Peyer's patch (tissue), 4 donors: ENCODE data around the gene PMM2. TPM values are rescaled to one million over a fixed set of nuclear protein-coding genes. Genes with fewer than 3 reads are reported as not detected.
"Not testable (repeated sequence)": the region's sequence is repeated elsewhere in the genome, so short reads cannot be mapped to it uniquely, and the experiment has no call there.

Experiments used
- DNase-seq, 3 donors: peaks; one replicate each; pipeline ENCODE4 v3.0.0-alpha.2; 2017 to 2019
- H3K27ac ChIP-seq, 4 donors: fragments of 200-600 bp; sonication (generic); one replicate each; pipeline ENCODE4 v1.5.1; 2016 to 2019
- H3K27me3 ChIP-seq, 2 donors: fragments of 200-600 bp; sonication (generic); one replicate each; pipeline ENCODE4 v1.5.1; 2019
- H3K36me3 ChIP-seq, 3 donors: fragments of 200-600 bp; sonication (generic); one replicate each; pipeline ENCODE4 v1.5.1; 2016 to 2019
- H3K4me1 ChIP-seq, 4 donors: fragments of 200-600 bp; sonication (generic); one replicate each; pipeline ENCODE4 v1.5.1; 2016 to 2019
- H3K4me3 ChIP-seq, 4 donors: fragments of 200-600 bp; sonication (generic); 1 replicate in 3 of 4; 2 replicates in 1 of 4; pipeline ENCODE4 v1.5.1; 2016 to 2019; ENCODE audit warnings: mild to moderate bottlenecking in 1 of 4
- H3K9me3 ChIP-seq, 4 donors: fragments of 200-600 bp; sonication (generic); one replicate each; pipeline ENCODE4 v1.5.1; 2016 to 2019; ENCODE audit warnings: mild to moderate bottlenecking in 1 of 4
- CTCF ChIP-seq, 6 experiments: fragments of 450-650 bp in 4 of 6; fragments of 200-600 bp in 2 of 6; sonication (generic) in 1 of 6; IDR thresholded peaks; one replicate each; pipeline ENCODE4 v1.5.1; 2017 to 2019; ENCODE audit warnings: antibody characterized with exemption in 6 of 6, mild to moderate bottlenecking in 3 of 6, moderate library complexity in 1 of 6
- POLR2A ChIP-seq, 2 donors: fragments of 450-650 bp; IDR thresholded peaks; one replicate each; pipeline ENCODE4 v1.5.1; 2017; ENCODE audit warnings: antibody characterized with exemption in 2 of 2, mild to moderate bottlenecking in 2 of 2, moderate library complexity in 2 of 2
- total RNA-seq, 4 donors: library from RNA; depleted of rRNA; stranded (reverse); fragments of >200 nt; gene quantifications; one replicate each; pipeline ENCODE4 v1.1.0, GENCODE V29; 2016

The PMM2 gene
- total RNA-seq, result 10 to 100 TPM; 49.5 to 84.2 (median 82.3) TPM

- peak; percentile 96 to 98 (median 98) for DNase-seq
- H3K27me3 ChIP-seq, result no peaks in the 10 kb centered on the region
- H3K27ac ChIP-seq, result peak within 1 kb of the TSS; percentile 78 to 87 (median 82)
- peak; percentile 65 to 71 for TF ChIP-seq POLR2A (IDR thresholded peaks at IDR 0.05)
- peak in 3 of 6 experiments; percentile 7 to 10 (median 8) for TF ChIP-seq CTCF (IDR thresholded peaks at IDR 0.05)
- H3K36me3 ChIP-seq, result peaks cover 0 to 8% (median 0%) of the 10 kb centered on the region in 3 donors
- peaks cover 0 to 37% (median 12%) of the 10 kb centered on the region in 4 donors for H3K4me1 ChIP-seq
- peak within 1 kb of the TSS; percentile 68 to 94 (median 87) for H3K4me3 ChIP-seq
- no peaks in the 10 kb centered on the region for H3K9me3 ChIP-seq
Measured at GRCh38 chr16:8797364-8798173, at the start of gene PMM2, which contains the start of gene TMEM186. TSS of gene PMM2 (plus strand) at chr16:8797839. CDS start at chr16:8797883, 44 bp downstream. TSS of gene TMEM186 (minus strand) at chr16:8797639. CDS start at chr16:8797614, 25 bp downstream.

- not testable (repeated sequence) for H3K27me3 ChIP-seq, H3K4me3 ChIP-seq, DNase-seq, H3K9me3 ChIP-seq, H3K27ac ChIP-seq, H3K4me1 ChIP-seq
- peaks cover 0 to 14% (median 0%) of the 10 kb centered on the region in 3 donors for H3K36me3 ChIP-seq
Measured at GRCh38 chr16:8748944-8749343, 48.7 kb upstream of the PMM2 start.

GRCh38 chr16:8751481-8752311 is 45.9 kb upstream of the PMM2 start:
- no peak overlapping the region for H3K4me3 ChIP-seq
- H3K4me1 ChIP-seq, result no peaks in the 10 kb centered on the region
- no peaks in the 10 kb centered on the region for H3K9me3 ChIP-seq
- DNase-seq, result peak in 1 of 3 donors; percentile 14
- no peaks in the 10 kb centered on the region for H3K27me3 ChIP-seq
- no peak overlapping the region for H3K27ac ChIP-seq
- no peak for TF ChIP-seq POLR2A (IDR thresholded peaks at IDR 0.05)
- peaks cover 0 to 14% (median 0%) of the 10 kb centered on the region in 3 donors for H3K36me3 ChIP-seq

- Histone ChIP-seq H3K27ac (no peak overlapping the region), H3K27me3 (no peaks in the 10 kb centered on the region), H3K9me3 (no peaks in the 10 kb centered on the region), H3K4me3 (no peak overlapping the region), H3K36me3 (peaks cover 0 to 14% (median 0%) of the 10 kb centered on the region in 3 donors), H3K4me1 (no peaks in the 10 kb centered on the region)
- TF ChIP-seq CTCF (IDR thresholded peaks at IDR 0.05) (no peak), POLR2A (IDR thresholded peaks at IDR 0.05) (no peak)
- no peak for DNase-seq
Measured at GRCh38 chr16:8752706-8753105, 44.9 kb upstream of the PMM2 start.

DNA sequence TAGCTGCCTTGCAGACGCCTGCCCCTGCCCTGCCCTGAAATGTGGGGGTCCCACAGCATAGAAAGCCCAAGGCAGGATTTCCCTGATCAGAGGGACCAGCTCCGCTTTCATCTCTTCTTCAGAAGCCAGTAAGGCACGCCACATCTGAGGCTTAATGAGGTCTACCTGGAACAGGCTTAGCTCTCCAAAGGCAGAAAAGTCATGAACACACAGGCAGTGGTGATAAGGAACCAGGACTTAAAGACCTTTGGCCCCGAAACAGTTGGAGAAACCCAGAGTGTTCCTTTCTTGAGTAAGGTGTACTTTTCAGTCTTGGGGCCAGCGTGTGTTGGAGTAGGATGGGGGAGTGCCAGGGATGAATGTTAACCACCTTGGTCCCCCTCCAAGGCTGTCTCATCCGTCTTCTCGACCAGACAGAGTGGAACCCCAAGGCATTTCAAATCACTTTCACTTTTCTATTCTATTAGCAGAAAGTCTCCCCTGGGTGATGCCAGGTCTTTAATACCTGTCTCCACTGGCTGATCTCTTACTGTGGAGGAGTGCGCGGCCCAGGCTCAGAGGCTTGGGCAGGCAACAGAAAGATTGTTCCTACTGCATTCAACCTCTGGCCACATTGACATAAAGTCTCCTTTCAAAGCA is 44.1 kb upstream of the PMM2 start:
- Histone ChIP-seq H3K9me3 (no peaks in the 10 kb centered on the region), H3K4me1 (no peaks in the 10 kb centered on the region), H3K27me3 (no peaks in the 10 kb centered on the region), H3K27ac (no peak overlapping the region), H3K4me3 (no peak overlapping the region), H3K36me3 (peaks cover 0 to 14% (median 0%) of the 10 kb centered on the region in 3 donors)
- no peak for TF ChIP-seq CTCF (IDR thresholded peaks at IDR 0.05)
- no peak for TF ChIP-seq POLR2A (IDR thresholded peaks at IDR 0.05)
- peak in 1 of 3 donors; percentile 48 for DNase-seq

DNA sequence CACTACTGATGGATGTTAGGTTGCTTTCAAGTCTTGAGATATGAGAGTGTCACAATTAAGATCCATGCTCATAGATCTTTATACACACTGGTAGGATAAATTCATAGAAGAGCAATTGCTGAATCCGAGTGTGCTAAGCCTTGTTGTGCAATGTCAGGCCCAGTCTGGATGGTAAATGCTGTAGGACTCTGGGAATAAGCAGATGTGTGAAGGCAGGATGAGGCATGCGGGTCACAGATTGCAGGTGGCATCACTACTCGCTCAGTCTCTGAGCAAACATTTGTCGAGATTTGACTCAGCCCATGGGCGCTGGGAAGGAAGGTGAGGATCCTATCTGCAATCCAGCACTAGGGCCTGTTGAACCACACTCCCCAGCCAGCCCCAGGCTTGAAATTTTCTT is 40.9 kb upstream of the PMM2 start:
- TF ChIP-seq CTCF (IDR thresholded peaks at IDR 0.05), result no peak
- no peak for TF ChIP-seq POLR2A (IDR thresholded peaks at IDR 0.05)
- no peak overlapping the region for H3K4me3 ChIP-seq
- DNase-seq, result no peak
- no peaks in the 10 kb centered on the region for H3K9me3 ChIP-seq
- H3K27me3 ChIP-seq, result no peaks in the 10 kb centered on the region
- H3K36me3 ChIP-seq, result peaks cover 0 to 3% (median 0%) of the 10 kb centered on the region in 3 donors
- no peak overlapping the region for H3K27ac ChIP-seq
- H3K4me1 ChIP-seq, result no peaks in the 10 kb centered on the region
